GM12891 (cell line): ENCODE measurements around the gene LTBP2.

Experiments used
- POLR2AphosphoS5 ChIP-seq: IDR thresholded peaks from 2 replicates; pipeline ENCODE4 v1.6.1; 2011; ENCODE audit warnings: low read depth, low read length, control low read depth
- POU2F2 ChIP-seq: IDR thresholded peaks from 2 replicates; pipeline ENCODE4 v1.6.1; 2011; ENCODE audit warnings: low read depth, mild to moderate bottlenecking, control low read depth, low read length, moderate library complexity

DNA sequence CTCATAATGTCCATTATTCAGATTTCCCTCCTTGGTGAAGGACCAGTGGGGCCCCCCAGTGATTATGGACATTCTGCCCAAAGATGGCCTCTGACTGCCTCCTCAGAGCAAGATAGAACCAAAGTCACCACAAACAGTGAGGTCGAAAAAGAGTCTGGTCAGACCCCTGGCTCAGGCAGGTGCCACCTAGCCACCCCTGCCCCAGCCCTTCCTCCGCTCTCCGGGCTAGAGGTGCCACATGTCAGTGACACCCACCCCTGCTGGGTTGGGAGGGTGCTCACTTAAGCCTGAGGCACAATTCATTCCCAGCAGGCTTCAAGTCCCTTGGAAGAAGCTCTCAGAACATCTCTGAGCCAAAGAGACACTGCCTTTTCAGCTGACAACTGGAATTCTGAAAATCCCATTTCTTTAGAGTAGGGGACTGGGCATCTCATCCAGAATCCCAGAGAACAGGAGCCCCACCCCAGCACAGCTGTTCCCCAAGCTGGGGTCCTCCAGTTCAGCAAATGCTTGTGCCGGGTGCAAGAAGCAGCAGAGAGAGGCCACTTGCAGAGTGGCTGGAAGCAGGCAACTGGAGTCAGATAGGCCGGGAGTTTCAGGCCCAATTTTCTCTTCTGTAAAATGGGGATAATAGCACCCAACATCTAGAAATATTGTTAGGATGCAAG, 68.1 kb downstream of the LTBP2 start:
- TF ChIP-seq POLR2AphosphoS5 (no peak), POU2F2 (no peak)
